GM12892 (cell line): Measurements from ENCODE around the gene SPINT3.

Source experiments
- POLR2A ChIP-seq: IDR thresholded peaks from 2 replicates; pipeline ENCODE4 v1.6.1; 2011; ENCODE audit warnings: low read depth, low read length, control low read depth
- POLR2AphosphoS5 ChIP-seq: IDR thresholded peaks from 2 replicates; pipeline ENCODE4 v1.6.1; 2011; ENCODE audit warnings: low read depth, low read length, control low read depth
- TAF1 ChIP-seq: IDR thresholded peaks from 2 replicates; pipeline ENCODE4 v1.6.1; 2011; ENCODE audit warnings: low read depth, mild to moderate bottlenecking, control low read depth, low read length, borderline replicate concordance

DNA sequence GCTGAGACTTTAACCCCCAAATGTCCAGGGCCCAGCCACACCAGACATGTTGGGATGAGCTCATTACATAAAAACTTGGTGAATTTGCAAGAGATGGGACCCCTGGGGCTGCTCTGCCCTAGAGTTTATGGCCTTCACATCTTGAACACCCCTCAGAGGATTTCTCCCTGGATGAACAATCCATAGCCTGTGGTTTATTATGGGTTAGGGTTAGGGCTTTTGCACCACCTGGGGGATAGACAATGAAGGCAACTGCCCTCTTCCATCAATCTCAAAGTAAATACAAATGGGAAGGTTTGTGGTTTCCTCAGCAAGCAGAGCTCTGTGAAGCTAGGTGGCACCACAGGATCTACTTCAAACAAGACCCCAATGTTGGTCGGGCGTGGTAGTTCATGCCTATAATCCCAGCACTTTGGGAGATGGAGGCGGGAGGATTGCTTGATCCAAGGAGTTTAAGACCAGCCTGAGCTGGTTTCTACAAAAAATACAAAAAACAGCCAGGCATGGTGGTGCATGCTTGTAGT, 17.4 kb downstream of the SPINT3 start:
- no peak for TF ChIP-seq POLR2A
- TF ChIP-seq POLR2AphosphoS5: no peak
- no peak for TF ChIP-seq TAF1
